GM20000 (cell line): ENCODE measurements around the gene TMCC1.
"Not testable (repeated sequence)": the region's sequence is repeated elsewhere in the genome, so short reads cannot be mapped to it uniquely, and the experiment has no call there.

Experiments
- DNase-seq: peaks from one replicate; pipeline ENCODE4 v3.0.0; 2012; ENCODE audit warnings: low spot score
- TF ChIP-seq, protein P1 (sequence below): IDR thresholded peaks from 2 replicates; pipeline ENCODE4 v1.5.1; 2012; ENCODE audit warnings: mild to moderate bottlenecking, control low read depth; ENCODE audit errors: extremely low read depth, missing control alignments

The TMCC1 gene

DNA sequence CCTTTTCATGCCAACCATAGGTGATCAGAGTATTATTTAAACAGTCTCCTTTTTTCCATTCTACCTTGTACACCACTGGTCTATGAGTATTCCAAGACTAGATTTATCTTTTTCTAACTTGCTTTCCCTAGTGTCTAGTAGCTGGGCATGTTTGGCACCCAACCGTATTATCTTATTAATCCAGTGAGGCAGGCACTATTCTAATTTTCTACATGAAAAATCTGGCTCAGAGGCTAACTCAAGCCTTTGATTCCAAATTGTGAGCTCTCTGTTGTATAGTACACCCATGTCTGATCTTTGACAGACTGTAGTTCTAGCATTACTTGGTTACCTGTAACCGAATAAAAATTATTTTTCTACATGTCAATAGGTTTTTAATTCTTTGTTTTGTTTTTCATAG, 210.3 kb downstream of the TMCC1 start:
- no peak for DNase-seq
- TF ChIP-seq, protein P1, sequence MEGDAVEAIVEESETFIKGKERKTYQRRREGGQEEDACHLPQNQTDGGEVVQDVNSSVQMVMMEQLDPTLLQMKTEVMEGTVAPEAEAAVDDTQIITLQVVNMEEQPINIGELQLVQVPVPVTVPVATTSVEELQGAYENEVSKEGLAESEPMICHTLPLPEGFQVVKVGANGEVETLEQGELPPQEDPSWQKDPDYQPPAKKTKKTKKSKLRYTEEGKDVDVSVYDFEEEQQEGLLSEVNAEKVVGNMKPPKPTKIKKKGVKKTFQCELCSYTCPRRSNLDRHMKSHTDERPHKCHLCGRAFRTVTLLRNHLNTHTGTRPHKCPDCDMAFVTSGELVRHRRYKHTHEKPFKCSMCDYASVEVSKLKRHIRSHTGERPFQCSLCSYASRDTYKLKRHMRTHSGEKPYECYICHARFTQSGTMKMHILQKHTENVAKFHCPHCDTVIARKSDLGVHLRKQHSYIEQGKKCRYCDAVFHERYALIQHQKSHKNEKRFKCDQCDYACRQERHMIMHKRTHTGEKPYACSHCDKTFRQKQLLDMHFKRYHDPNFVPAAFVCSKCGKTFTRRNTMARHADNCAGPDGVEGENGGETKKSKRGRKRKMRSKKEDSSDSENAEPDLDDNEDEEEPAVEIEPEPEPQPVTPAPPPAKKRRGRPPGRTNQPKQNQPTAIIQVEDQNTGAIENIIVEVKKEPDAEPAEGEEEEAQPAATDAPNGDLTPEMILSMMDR: no peak

DNA sequence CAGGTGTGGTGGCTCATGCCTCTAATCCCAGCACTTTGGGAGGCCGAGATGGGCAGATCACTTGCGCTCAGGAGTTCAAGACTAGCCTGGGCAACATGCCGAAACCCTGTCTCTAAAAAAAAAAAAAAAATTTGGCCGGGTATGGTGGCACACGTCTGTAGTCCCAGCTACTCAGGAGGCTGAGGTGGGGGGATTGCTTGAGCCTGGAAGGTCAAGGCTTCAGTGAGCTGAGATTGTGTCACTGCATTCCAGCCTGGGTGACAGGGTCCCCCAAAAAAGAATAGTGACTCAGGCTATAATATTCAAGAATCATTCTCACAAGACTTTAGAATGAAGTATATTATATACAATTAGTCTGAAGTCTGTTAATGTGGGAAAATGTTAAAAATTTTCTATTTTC, 216.5 kb downstream of the TMCC1 start:
- TF ChIP-seq, protein P1: no peak
- DNase-seq: no peak

DNA sequence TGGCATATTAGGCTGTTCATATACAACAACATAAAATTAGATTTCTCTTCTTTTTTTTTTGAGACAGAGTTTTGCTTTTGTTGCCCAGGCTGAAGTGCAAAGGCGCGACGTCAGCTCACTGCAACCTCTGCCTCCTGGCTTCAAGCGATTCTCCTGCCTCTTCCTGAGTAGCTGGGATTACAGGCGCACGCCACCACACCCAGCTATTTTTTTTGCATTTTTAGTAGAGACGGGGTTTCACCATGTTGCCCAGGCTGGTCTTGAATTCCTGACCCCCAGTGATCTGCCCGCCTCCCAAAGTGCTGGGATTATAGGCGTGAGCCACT, 218.8 kb downstream of the TMCC1 start:
- not testable (repeated sequence) for DNase-seq

DNA sequence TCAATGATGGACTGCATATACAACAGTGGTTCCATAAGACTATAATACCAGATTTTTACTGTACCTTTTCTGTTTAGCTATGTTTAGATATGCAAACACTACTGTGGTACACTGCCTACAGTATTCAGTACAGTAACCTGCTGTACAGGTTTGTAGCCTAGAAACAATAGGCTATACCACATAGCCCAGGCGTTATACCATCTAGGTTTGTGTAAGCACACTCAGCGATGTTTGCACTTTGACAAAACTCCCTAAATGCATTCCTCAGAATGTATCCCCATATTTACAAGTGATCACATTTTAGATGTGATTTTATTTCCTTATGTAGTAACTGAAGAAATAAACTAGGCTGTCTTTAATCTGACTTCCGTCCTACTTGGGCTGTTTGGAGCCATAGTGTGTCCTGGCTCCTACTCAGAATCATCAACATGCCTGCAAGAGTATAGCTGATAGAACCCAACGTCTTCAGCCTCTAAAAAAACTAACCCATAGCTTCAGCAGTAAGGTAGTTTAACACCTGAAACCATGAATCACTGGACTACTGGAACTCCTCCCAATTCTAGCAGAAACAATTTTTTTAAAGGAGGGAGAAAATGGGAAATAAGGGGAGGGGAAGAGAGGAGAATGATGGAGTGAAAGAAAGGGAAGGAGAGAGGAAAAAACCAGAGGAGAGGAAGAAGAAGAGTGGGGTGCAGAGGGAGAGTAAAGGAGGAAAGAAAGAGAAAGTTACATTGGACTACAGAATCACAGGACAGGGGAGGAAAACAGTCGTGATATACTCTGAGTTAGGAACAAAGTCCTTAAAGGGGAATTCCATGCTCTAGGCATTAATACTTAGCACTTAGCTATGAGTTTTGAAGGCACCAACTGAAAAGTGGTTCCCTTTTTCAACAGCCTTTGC, 219.4 kb downstream of the TMCC1 start:
- TF ChIP-seq, protein P1: no peak
- no peak for DNase-seq

DNA sequence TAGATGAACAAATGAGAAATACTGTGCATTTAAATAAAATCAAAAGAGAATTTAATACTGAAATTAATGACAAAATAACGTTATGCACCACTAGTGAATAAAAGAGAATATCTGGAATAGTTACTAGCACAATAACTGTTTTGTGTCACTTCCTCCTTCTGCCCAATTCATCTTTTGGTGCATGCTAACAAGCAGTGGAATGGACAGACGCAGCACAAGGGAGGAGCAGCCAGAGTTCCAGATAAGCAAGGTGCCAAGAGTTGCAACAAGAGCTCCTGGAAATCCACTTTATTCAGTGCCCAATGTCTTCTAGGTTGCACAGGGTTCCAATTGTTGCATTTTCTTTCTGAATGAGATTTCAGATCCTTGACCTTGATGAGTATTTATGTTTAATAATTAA, 220.5 kb downstream of the TMCC1 start:
- DNase-seq: no peak
- TF ChIP-seq, protein P1: no peak

DNA sequence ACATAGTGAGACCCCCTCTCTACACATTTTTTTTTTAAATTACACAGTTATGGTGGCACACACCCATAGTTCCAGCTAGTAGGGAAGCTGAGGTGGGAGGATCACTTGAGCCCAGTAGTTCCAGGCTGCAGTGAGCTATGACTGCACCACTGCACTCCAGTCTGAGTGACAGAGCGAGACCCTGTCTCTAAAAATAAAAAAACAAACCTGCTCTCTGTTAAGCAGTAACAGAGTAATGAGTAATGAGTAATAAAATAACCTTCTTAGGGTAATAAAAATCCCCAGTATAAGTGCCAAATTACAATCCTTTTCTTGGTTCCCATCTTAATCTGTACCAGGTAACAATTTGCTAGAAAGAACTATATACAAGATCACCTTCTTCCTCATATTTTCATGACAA, 221.1 kb downstream of the TMCC1 start:
- DNase-seq: no peak
- TF ChIP-seq, protein P1: no peak

DNA sequence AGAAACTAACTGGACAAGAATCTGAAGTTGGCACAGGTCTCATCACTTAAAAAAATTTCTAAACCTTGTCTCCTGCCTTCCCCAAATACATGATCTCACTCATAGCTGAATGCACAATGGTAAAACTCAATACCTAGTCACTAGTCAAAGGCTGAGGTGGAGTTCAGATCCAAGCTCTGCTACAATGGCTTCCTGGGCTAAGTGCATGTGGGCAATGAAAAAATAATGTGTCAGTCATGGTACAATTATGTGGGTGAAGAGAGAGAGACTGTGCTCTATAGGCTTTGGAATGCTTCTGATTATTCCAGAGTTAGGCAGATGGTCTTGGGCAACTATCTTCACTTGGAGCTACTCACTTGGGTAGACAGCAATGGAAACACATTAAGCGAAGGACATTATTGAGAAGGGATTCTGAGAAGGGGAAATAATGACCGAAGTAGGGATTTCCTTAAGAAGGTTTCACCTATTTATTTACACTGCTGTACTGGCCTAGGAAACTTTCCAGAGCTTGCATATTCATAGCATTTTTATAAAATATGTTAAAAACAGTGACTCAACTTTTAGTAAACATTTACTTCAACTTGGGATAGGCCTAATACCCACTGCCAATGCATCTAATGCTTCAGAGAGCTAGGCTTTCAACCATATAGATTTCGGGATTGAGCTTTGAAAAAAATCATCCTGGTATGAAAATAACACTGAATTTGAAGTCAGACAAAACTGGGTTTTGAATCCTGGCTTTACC, 228.3 kb downstream of the TMCC1 start:
- TF ChIP-seq, protein P1: no peak

More for the DNA sequence above, 228.3 kb downstream of the TMCC1 start:
- DNase-seq: no peak
